ENCODE measurements around the gene ACTMAP.

- TF ChIP-seq POLR2A (IDR thresholded peaks at IDR 0.05) (no peak), CTCF (IDR thresholded peaks at IDR 0.05) (no peak)
Observed at GRCh38 chr19:40724315-40724714, 26.0 kb downstream of the ACTMAP start.
